GM11168 (cell line): ENCODE results near the gene CCT7.
"Not testable (repeated sequence)": the region's sequence is repeated elsewhere in the genome, so short reads cannot be mapped to it uniquely, and the experiment has no call there.

ENCODE experiments used
- in situ Hi-C: fragments of 300-500 bp; cut with MboI; formaldehyde crosslinking; loops from one replicate; pipeline ENCODE4 v1.12.0; 2022; ENCODE audit warnings: low sequenced_read_pairs; ENCODE audit not compliant: unreplicated experiment

CCT7 gene

GRCh38 chr2:73254343-73255006 is 20.4 kb downstream of the CCT7 start:
- in situ Hi-C loops, result no loop called here

GRCh38 chr2:73255007-73255644 is 21.0 kb downstream of the CCT7 start:
- in situ Hi-C loops, result no loop called here

GRCh38 chr2:73255907-73256617 is 22.0 kb downstream of the CCT7 start:
- in situ Hi-C loops, result no loop called here

- in situ Hi-C loops, result no loop called here
These were observed 22.5 kb downstream of the CCT7 start for GRCh38 chr2:73256618-73256922.

GRCh38 chr2:73257021-73257420 is 22.9 kb downstream of the CCT7 start:
- in situ Hi-C loops, result no loop called here

- in situ Hi-C loops, result no loop called here
These were observed 23.5 kb downstream of the CCT7 start for GRCh38 chr2:73257425-73258125.

GRCh38 chr2:73258186-73258912 is 24.2 kb downstream of the CCT7 start:
- in situ Hi-C loops, result no loop called here

GRCh38 chr2:73258913-73259215 is 24.8 kb downstream of the CCT7 start:
- in situ Hi-C loops, result no loop called here

GRCh38 chr2:73259276-73259675 is 25.2 kb downstream of the CCT7 start:
- in situ Hi-C loops, result no loop called here

GRCh38 chr2:73259704-73260337 is 25.7 kb downstream of the CCT7 start:
- in situ Hi-C loops, result no loop called here

- in situ Hi-C loops, result no loop called here
These were observed 26.4 kb downstream of the CCT7 start for GRCh38 chr2:73260338-73260984.

GRCh38 chr2:73262108-73262651 is 28.1 kb downstream of the CCT7 start:
- in situ Hi-C loops, result no loop called here

GRCh38 chr2:73262691-73263429 is 28.8 kb downstream of the CCT7 start:
- in situ Hi-C loops, result not testable (repeated sequence)

- in situ Hi-C loops, result no loop called here
These were observed 29.6 kb downstream of the CCT7 start for GRCh38 chr2:73263540-73264331.

GRCh38 chr2:73264332-73264606 is 30.2 kb downstream of the CCT7 start:
- in situ Hi-C loops, result no loop called here

- in situ Hi-C loops, result no loop called here
These were observed 30.7 kb downstream of the CCT7 start for GRCh38 chr2:73264783-73265182.

GRCh38 chr2:73265298-73266060 is 31.4 kb downstream of the CCT7 start:
- in situ Hi-C loops, result no loop called here
